IPS-15b (cell line): ENCODE data around the gene VPS26B.
"Not testable (repeated sequence)": the region's sequence is repeated elsewhere in the genome, so short reads cannot be mapped to it uniquely, and the experiment has no call there.

Experiments
- H3K27me3 ChIP-seq: one replicate; pipeline ENCODE4 v1.6.1; 2013; ENCODE audit warnings: low read length; ENCODE audit not compliant: control insufficient read depth, insufficient read depth
- H3K36me3 ChIP-seq: one replicate; pipeline ENCODE4 v1.6.1; 2013; ENCODE audit warnings: low read length; ENCODE audit not compliant: control insufficient read depth, insufficient read depth
- H3K4me1 ChIP-seq: one replicate; pipeline ENCODE4 v1.6.1; 2013; ENCODE audit warnings: mild to moderate bottlenecking, low read length; ENCODE audit not compliant: control insufficient read depth, insufficient read depth
- H3K4me3 ChIP-seq: one replicate; pipeline ENCODE4 v1.5.1; 2013; ENCODE audit warnings: low read depth, low read length
- H3K9ac ChIP-seq: one replicate; pipeline ENCODE4 v1.6.1; 2013; ENCODE audit warnings: low read depth, mild to moderate bottlenecking, low read length
- H3K9me3 ChIP-seq: one replicate; pipeline ENCODE4 v1.6.1; 2013; ENCODE audit warnings: mild to moderate bottlenecking, low read length; ENCODE audit not compliant: control insufficient read depth, insufficient read depth

The VPS26B gene

GRCh38 chr11:134250246-134250645 is 25.8 kb downstream of the VPS26B start:
- Histone ChIP-seq H3K9ac (no peak overlapping the region), H3K9me3 (no peaks in the 10 kb centered on the region), H3K27me3 (no peaks in the 10 kb centered on the region), H3K4me3 (no peak overlapping the region), H3K4me1 (peaks cover 4% of the 10 kb centered on the region), H3K36me3 (peaks cover 21% of the 10 kb centered on the region)

DNA sequence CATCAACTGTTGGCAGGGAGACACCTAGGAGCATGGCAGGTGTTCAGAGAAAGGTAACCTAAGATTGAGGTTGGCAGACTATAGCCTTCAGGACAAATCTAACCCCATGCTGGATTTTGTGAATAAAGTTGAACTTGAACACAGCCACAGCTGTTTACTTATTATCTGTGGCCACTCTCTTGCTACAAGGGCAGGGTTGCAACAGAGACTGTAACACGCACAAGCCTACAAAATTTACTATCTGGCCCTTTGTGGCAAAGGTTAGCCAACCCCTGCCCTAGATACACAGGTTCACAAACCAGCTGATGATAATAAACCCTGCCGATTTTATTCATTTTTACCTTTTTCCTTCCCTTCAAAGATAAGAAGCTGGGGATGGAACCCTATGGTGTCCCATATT is 26.2 kb downstream of the VPS26B start:
- H3K27me3 ChIP-seq: no peaks in the 10 kb centered on the region

GRCh38 chr11:134252346-134253187 is 28.1 kb downstream of the VPS26B start:
- Histone ChIP-seq H3K4me1 (peaks cover 4% of the 10 kb centered on the region), H3K9ac (peak overlapping the region; percentile 51), H3K4me3 (peak overlapping the region; percentile 87), H3K27me3 (no peaks in the 10 kb centered on the region), H3K9me3 (no peaks in the 10 kb centered on the region), H3K36me3 (peaks cover 12% of the 10 kb centered on the region)

More for the DNA sequence above, 26.2 kb downstream of the VPS26B start:
- H3K4me3 ChIP-seq: no peak overlapping the region
- no peak overlapping the region for H3K9ac ChIP-seq
- peaks cover 20% of the 10 kb centered on the region for H3K36me3 ChIP-seq
- peaks cover 4% of the 10 kb centered on the region for H3K4me1 ChIP-seq
- H3K9me3 ChIP-seq: no peaks in the 10 kb centered on the region

- Histone ChIP-seq H3K4me1 (peaks cover 4% of the 10 kb centered on the region), H3K4me3 (peak within 1 kb of the TSS; percentile 87), H3K27me3 (no peaks in the 10 kb centered on the region), H3K9me3 (no peaks in the 10 kb centered on the region), H3K9ac (peak within 1 kb of the TSS; percentile 77), H3K36me3 (peaks cover 14% of the 10 kb centered on the region)
Observed at GRCh38 chr11:134253188-134253993, 28.9 kb downstream of the VPS26B start, which contains the start of the genes ACAD8 and THYN1. TSS of gene ACAD8 (plus strand) at chr11:134253568. CDS start at chr11:134253601, 33 bp downstream. TSS of gene THYN1 (minus strand) at chr11:134253352. CDS start at chr11:134252882, 470 bp downstream.

DNA sequence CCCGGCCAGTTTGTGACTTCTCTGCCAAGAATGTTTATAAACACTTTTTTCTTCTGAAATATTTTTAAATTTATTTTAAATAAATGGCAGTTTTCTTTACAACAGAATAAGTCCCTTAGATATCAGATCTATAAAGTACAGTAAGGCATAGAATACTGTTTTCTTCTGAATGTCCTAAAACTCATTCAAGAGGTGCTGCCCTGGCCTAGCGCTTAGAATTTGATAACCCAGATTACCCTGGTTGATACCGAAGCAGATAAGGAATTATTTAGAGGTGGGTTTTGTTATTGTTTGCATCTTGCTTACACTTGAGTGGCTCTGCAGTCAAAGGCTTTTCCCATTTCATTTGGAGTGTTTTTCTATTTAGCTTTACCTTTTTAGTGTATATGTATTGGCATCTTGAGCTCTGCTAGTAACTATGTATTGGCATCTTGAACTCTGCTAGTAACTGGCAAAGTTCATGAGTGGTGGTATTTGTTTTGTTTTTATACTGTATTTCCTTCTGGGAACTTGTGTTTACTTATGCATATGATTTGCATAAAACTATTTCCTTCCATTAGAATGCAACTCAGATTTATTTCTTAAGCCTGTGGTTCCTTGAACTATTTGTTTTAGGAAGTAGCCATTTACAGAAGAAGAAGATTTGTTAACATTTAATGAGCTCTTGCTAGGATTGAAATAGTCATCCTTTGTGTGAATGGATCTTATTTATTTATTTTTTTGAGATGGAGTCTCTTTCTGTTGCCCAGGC is 30.1 kb downstream of the VPS26B start:
- Histone ChIP-seq H3K4me1 (peaks cover 4% of the 10 kb centered on the region), H3K27me3 (no peaks in the 10 kb centered on the region), H3K36me3 (peaks cover 13% of the 10 kb centered on the region), H3K9ac (no peak overlapping the region), H3K9me3 (no peaks in the 10 kb centered on the region), H3K4me3 (peak overlapping the region; percentile 87)

- H3K4me3 ChIP-seq, H3K27me3 ChIP-seq: not testable (repeated sequence)
Observed at GRCh38 chr11:134255184-134255561, 30.7 kb downstream of the VPS26B start.

DNA sequence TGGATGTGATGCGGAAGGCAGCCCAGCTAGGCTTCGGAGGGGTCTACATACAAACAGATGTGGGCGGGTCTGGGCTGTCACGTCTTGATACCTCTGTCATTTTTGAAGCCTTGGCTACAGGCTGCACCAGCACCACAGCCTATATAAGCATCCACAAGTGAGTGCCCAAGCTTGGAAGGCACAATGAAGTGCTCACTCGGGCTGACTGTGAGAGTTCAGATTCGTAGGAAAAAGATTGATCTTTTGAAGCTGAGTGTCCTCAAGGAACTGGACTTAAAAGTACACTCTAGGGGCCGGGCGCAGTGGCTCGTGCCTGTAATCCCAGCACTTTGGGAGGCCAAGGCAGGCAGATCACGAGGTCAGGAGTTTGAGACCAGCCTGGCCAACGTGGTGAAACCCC is 32.6 kb downstream of the VPS26B start:
- peaks cover 4% of the 10 kb centered on the region for H3K4me1 ChIP-seq
- no peaks in the 10 kb centered on the region for H3K9me3 ChIP-seq
- H3K27me3 ChIP-seq: no peaks in the 10 kb centered on the region
- H3K36me3 ChIP-seq: peaks cover 25% of the 10 kb centered on the region
- no peak overlapping the region for H3K4me3 ChIP-seq
- H3K9ac ChIP-seq: no peak overlapping the region

More at GRCh38 chr11:134255184-134255561, 30.7 kb downstream of the VPS26B start:
- not testable (repeated sequence) for H3K9ac ChIP-seq, H3K9me3 ChIP-seq, H3K4me1 ChIP-seq
- peaks cover 16% of the 10 kb centered on the region for H3K36me3 ChIP-seq

- Histone ChIP-seq H3K36me3 (peaks cover 35% of the 10 kb centered on the region), H3K9me3 (no peaks in the 10 kb centered on the region), H3K4me3 (no peak overlapping the region), H3K4me1 (peaks cover 4% of the 10 kb centered on the region), H3K27me3 (no peaks in the 10 kb centered on the region), H3K9ac (no peak overlapping the region)
Observed at GRCh38 chr11:134258577-134258976, 34.1 kb downstream of the VPS26B start.

DNA sequence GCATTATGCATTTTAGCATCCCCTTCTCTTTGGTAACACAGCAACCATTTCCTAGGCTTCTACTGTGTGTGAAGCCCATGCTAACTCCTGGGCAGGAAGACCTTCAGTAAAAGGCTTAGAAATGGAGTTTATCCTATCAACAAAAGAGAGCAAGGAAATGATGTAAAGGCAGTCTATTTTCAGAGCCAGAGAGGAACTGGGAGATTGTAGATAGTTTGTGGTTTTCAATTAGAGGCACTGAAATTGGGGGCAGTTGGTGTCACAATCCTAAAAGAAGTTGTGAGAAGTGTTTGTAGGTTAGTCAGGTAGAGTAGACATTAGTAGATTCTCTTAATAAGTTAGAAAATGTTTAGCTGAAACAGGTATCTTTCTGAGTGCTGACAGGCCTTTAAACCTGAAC is 36.0 kb downstream of the VPS26B start:
- H3K4me3 ChIP-seq: no peak overlapping the region
- H3K27me3 ChIP-seq: no peaks in the 10 kb centered on the region
- H3K36me3 ChIP-seq: peaks cover 35% of the 10 kb centered on the region
- H3K9me3 ChIP-seq: no peaks in the 10 kb centered on the region
- no peaks in the 10 kb centered on the region for H3K4me1 ChIP-seq
- H3K9ac ChIP-seq: no peak overlapping the region

GRCh38 chr11:134260983-134261382 is 36.5 kb downstream of the VPS26B start:
- H3K36me3 ChIP-seq: peaks cover 35% of the 10 kb centered on the region
- H3K4me3 ChIP-seq: no peak overlapping the region
- no peaks in the 10 kb centered on the region for H3K27me3 ChIP-seq
- no peaks in the 10 kb centered on the region for H3K4me1 ChIP-seq
- no peak overlapping the region for H3K9ac ChIP-seq
- no peaks in the 10 kb centered on the region for H3K9me3 ChIP-seq
